Erythroblast (primary cell): ENCODE data around the gene KATNB1.

ENCODE experiments used
- GATA1 ChIP-seq: IDR thresholded peaks from 2 replicates; pipeline ENCODE4 v1.6.1; 2011; ENCODE audit warnings: low read depth, mild to moderate bottlenecking, control low read depth, low read length, moderate library complexity
- POLR2A ChIP-seq: IDR thresholded peaks from 2 replicates; pipeline ENCODE4 v1.6.1; 2011; ENCODE audit warnings: mild to moderate bottlenecking, low read length

- TF ChIP-seq POLR2A: no peak
- no peak for TF ChIP-seq GATA1
Measured at GRCh38 chr16:57694231-57694724, 41.3 kb upstream of the KATNB1 start.
